Measurements from ENCODE around the gene WDR82.
"Not testable (repeated sequence)": the region's sequence is repeated elsewhere in the genome, so short reads cannot be mapped to it uniquely, and the experiment has no call there.

The WDR82 gene

GRCh38 chr3:52289338-52289746 lies 10.9 kb upstream of the WDR82 start:
- TF ChIP-seq CTCF (IDR thresholded peaks at IDR 0.05; ENCODE audit: insufficient read depth, low read depth, low read length, missing control alignments), result no peak
- no peak overlapping the region for H3K4me3 ChIP-seq (ENCODE audit: low read depth, low read length)
- DNase-seq (ENCODE audit: low read depth), result no peak

GRCh38 chr3:52288674-52289073 lies 10.2 kb upstream of the WDR82 start:
- TF ChIP-seq CTCF (IDR thresholded peaks at IDR 0.05; ENCODE audit: insufficient read depth, low read depth, low read length, missing control alignments), result no peak
- H3K4me3 ChIP-seq (ENCODE audit: low read depth, low read length), result peak overlapping the region; percentile 87
- DNase-seq (ENCODE audit: low read depth), result no peak

GRCh38 chr3:52286777-52287110 lies 8.3 kb upstream of the WDR82 start:
- peak overlapping the region; percentile 87 for H3K4me3 ChIP-seq (ENCODE audit: low read depth, low read length)
- TF ChIP-seq CTCF (IDR thresholded peaks at IDR 0.05; ENCODE audit: insufficient read depth, low read depth, low read length, missing control alignments), result no peak
- DNase-seq (ENCODE audit: low read depth), result no peak

- DNase-seq (ENCODE audit: low read depth); H3K4me3 ChIP-seq (ENCODE audit: low read depth, low read length): not testable (repeated sequence)
Measured at GRCh38 chr3:52284051-52284450, 5.6 kb upstream of the WDR82 start.

GRCh38 chr3:52283306-52283705 lies 4.9 kb upstream of the WDR82 start:
- H3K4me3 ChIP-seq (ENCODE audit: low read depth, low read length), result no peak overlapping the region
- TF ChIP-seq CTCF (IDR thresholded peaks at IDR 0.05; ENCODE audit: insufficient read depth, low read depth, low read length, missing control alignments), result no peak
- no peak for DNase-seq (ENCODE audit: low read depth)

- DNase-seq (ENCODE audit: low read depth), result no peak
- H3K4me3 ChIP-seq (ENCODE audit: low read depth, low read length), result no peak overlapping the region
- no peak for TF ChIP-seq CTCF (IDR thresholded peaks at IDR 0.05; ENCODE audit: insufficient read depth, low read depth, low read length, missing control alignments)
Measured at GRCh38 chr3:52281981-52282801, 3.7 kb upstream of the WDR82 start.

- DNase-seq (ENCODE audit: low read depth), result no peak
- no peak overlapping the region for H3K4me3 ChIP-seq (ENCODE audit: low read depth, low read length)
- no peak for TF ChIP-seq CTCF (IDR thresholded peaks at IDR 0.05; ENCODE audit: insufficient read depth, low read depth, low read length, missing control alignments)
Measured at GRCh38 chr3:52280050-52280461, 1.6 kb upstream of the WDR82 start.

All from GM12865 (cell line).